Skeletal muscle tissue (tissue), 4 donors: ENCODE data around the gene PDE6B. TPM values are rescaled to one million over a fixed set of nuclear protein-coding genes. Genes with fewer than 3 reads are reported as not detected.

Experiments used
- H3K27ac ChIP-seq: one replicate; pipeline ENCODE4 v1.7.0; 2013; ENCODE audit warnings: mild to moderate bottlenecking, low read depth, low read length, inconsistent platforms
- H3K27me3 ChIP-seq, 3 donors: one replicate each; pipeline ENCODE4 v1.7.0; 2013; ENCODE audit warnings: low read length in 3 of 3; ENCODE audit not compliant: control insufficient read depth in 3 of 3, insufficient read depth in 3 of 3
- H3K36me3 ChIP-seq, 3 donors: one replicate each; pipeline ENCODE4 v1.7.0; 2013; ENCODE audit warnings: low read length in 3 of 3; ENCODE audit not compliant: control insufficient read depth in 3 of 3, insufficient read depth in 3 of 3
- H3K4me1 ChIP-seq, 3 donors: one replicate each; pipeline ENCODE4 v1.7.0; 2013; ENCODE audit warnings: low read length in 3 of 3, mild to moderate bottlenecking in 3 of 3; ENCODE audit not compliant: control insufficient read depth in 3 of 3, insufficient read depth in 3 of 3
- H3K4me3 ChIP-seq, 3 donors: one replicate each; pipeline ENCODE4 v1.7.0; 2013; ENCODE audit warnings: low read length in 3 of 3
- H3K9ac ChIP-seq, 3 donors: one replicate each; pipeline ENCODE4 v1.7.0; 2013; ENCODE audit warnings: low read length in 3 of 3, mild to moderate bottlenecking in 3 of 3, moderate library complexity in 2 of 3, low read depth in 1 of 3
- H3K9me3 ChIP-seq, 3 donors: one replicate each; pipeline ENCODE4 v1.7.0; 2013; ENCODE audit warnings: low read length in 3 of 3; ENCODE audit not compliant: control insufficient read depth in 3 of 3
- total RNA-seq: library from RNA; depleted of rRNA; stranded (reverse); fragments of >200 nt; gene quantifications from one replicate; pipeline ENCODE4 v1.2.3, GENCODE V29; 2014
- donor health status: Osteomylitis.

The PDE6B gene
- total RNA-seq, 1 donor from 2014 or later = 8.9 TPM

- H3K9me3 ChIP-seq = no peaks in the 10 kb centered on the region
- H3K4me3 ChIP-seq = no peak overlapping the region
- H3K36me3 ChIP-seq = no peaks in the 10 kb centered on the region
- H3K27ac ChIP-seq = no peak overlapping the region
- no peaks in the 10 kb centered on the region for H3K4me1 ChIP-seq
- peaks cover 28 to 50% (median 34%) of the 10 kb centered on the region in 3 donors for H3K27me3 ChIP-seq
- H3K9ac ChIP-seq = no peak overlapping the region
Measured at GRCh38 chr4:656436-657337, 31.3 kb downstream of the PDE6B start.

- Histone ChIP-seq H3K36me3 (no peaks in the 10 kb centered on the region), H3K4me3 (no peak overlapping the region)
Measured at GRCh38 chr4:657338-657833, 32.0 kb downstream of the PDE6B start.

GRCh38 chr4:657834-658667 lies 32.7 kb downstream of the PDE6B start:
- Histone ChIP-seq H3K27ac (no peak overlapping the region), H3K4me3 (no peak overlapping the region), H3K36me3 (no peaks in the 10 kb centered on the region)

More at GRCh38 chr4:657338-657833, 32.0 kb downstream of the PDE6B start:
- H3K27ac ChIP-seq = no peak overlapping the region
- H3K27me3 ChIP-seq = peaks cover 31 to 57% (median 35%) of the 10 kb centered on the region in 3 donors
- no peak overlapping the region for H3K9ac ChIP-seq
- H3K9me3 ChIP-seq = no peaks in the 10 kb centered on the region
- no peaks in the 10 kb centered on the region for H3K4me1 ChIP-seq

GRCh38 chr4:658681-659667 lies 33.6 kb downstream of the PDE6B start:
- no peaks in the 10 kb centered on the region for H3K9me3 ChIP-seq
- no peak overlapping the region for H3K27ac ChIP-seq
- no peak overlapping the region for H3K4me3 ChIP-seq
- H3K27me3 ChIP-seq = peaks cover 39 to 66% (median 48%) of the 10 kb centered on the region in 3 donors
- H3K4me1 ChIP-seq = no peaks in the 10 kb centered on the region
- H3K9ac ChIP-seq = no peak overlapping the region
- H3K36me3 ChIP-seq = no peaks in the 10 kb centered on the region

More at GRCh38 chr4:657834-658667, 32.7 kb downstream of the PDE6B start:
- Histone ChIP-seq H3K9me3 (no peaks in the 10 kb centered on the region), H3K27me3 (peaks cover 35 to 63% (median 39%) of the 10 kb centered on the region in 3 donors), H3K9ac (no peak overlapping the region), H3K4me1 (no peaks in the 10 kb centered on the region)

GRCh38 chr4:659851-660250 lies 34.5 kb downstream of the PDE6B start:
- no peaks in the 10 kb centered on the region for H3K36me3 ChIP-seq
- H3K4me3 ChIP-seq = no peak overlapping the region
- no peak overlapping the region for H3K9ac ChIP-seq
- no peaks in the 10 kb centered on the region for H3K9me3 ChIP-seq
- H3K27me3 ChIP-seq = peaks cover 35 to 67% (median 47%) of the 10 kb centered on the region in 3 donors
- no peak overlapping the region for H3K27ac ChIP-seq
- H3K4me1 ChIP-seq = no peaks in the 10 kb centered on the region

GRCh38 chr4:660401-660800 lies 35.0 kb downstream of the PDE6B start:
- H3K9me3 ChIP-seq = no peaks in the 10 kb centered on the region
- H3K27me3 ChIP-seq = peaks cover 34 to 67% (median 45%) of the 10 kb centered on the region in 3 donors
- no peak overlapping the region for H3K27ac ChIP-seq
- no peaks in the 10 kb centered on the region for H3K4me1 ChIP-seq
- H3K4me3 ChIP-seq = no peak overlapping the region
- no peaks in the 10 kb centered on the region for H3K36me3 ChIP-seq
- H3K9ac ChIP-seq = no peak overlapping the region

- H3K27me3 ChIP-seq = peaks cover 37 to 68% (median 44%) of the 10 kb centered on the region in 3 donors
- no peaks in the 10 kb centered on the region for H3K4me1 ChIP-seq
- no peak overlapping the region for H3K4me3 ChIP-seq
- no peak overlapping the region for H3K9ac ChIP-seq
- H3K36me3 ChIP-seq = no peaks in the 10 kb centered on the region
- no peaks in the 10 kb centered on the region for H3K9me3 ChIP-seq
- no peak overlapping the region for H3K27ac ChIP-seq
Measured at GRCh38 chr4:661231-661630, 35.9 kb downstream of the PDE6B start.

GRCh38 chr4:661881-662761 lies 36.7 kb downstream of the PDE6B start:
- Histone ChIP-seq H3K27ac (no peak overlapping the region), H3K4me3 (no peak overlapping the region), H3K36me3 (no peaks in the 10 kb centered on the region), H3K9me3 (no peaks in the 10 kb centered on the region), H3K9ac (no peak overlapping the region), H3K27me3 (peaks cover 42 to 66% (median 45%) of the 10 kb centered on the region in 3 donors), H3K4me1 (no peaks in the 10 kb centered on the region)
